Type B pancreatic cell (in vitro differentiated cells): ENCODE results near the gene CCDC85B. TPM values are rescaled to one million over a fixed set of nuclear protein-coding genes. Genes with fewer than 3 reads are reported as not detected.

ENCODE experiments used
- DNase-seq: peaks from one replicate; pipeline ENCODE4 v3.0.0; 2021; ENCODE audit warnings: mixed read lengths; ENCODE audit not compliant: unreplicated experiment; ENCODE audit errors: extremely low spot score
- H3K27ac Mint-ChIP-seq: 2 replicates; pipeline ENCODE4 v1.8.0; 2021; ENCODE audit warnings: mild to moderate bottlenecking, mixed read lengths
- H3K27me3 Mint-ChIP-seq: 2 replicates; pipeline ENCODE4 v1.8.0; 2021; ENCODE audit warnings: mixed read lengths
- H3K36me3 Mint-ChIP-seq: 2 replicates; pipeline ENCODE4 v1.8.0; 2021; ENCODE audit warnings: mixed read lengths
- H3K4me1 Mint-ChIP-seq: one replicate; pipeline ENCODE4 v1.8.0; 2021; ENCODE audit warnings: mixed read lengths; ENCODE audit not compliant: unreplicated experiment
- H3K4me3 Mint-ChIP-seq: 2 replicates; pipeline ENCODE4 v1.8.0; 2021; ENCODE audit warnings: mild to moderate bottlenecking, mixed read lengths
- H3K9me3 Mint-ChIP-seq: 2 replicates; pipeline ENCODE4 v1.8.0; 2021; ENCODE audit warnings: mixed read lengths
- CTCF ChIP-seq: fragments of 200-600 bp; sonication (generic); conservative IDR thresholded peaks from 2 replicates; pipeline ENCODE4 v1.5.0; 2021; ENCODE audit warnings: antibody characterized with exemption, mild to moderate bottlenecking
- total RNA-seq: library from RNA; stranded (reverse); gene quantifications from 2 replicates; pipeline ENCODE4 v1.2.1, GENCODE V29; 2021; ENCODE audit warnings: low replicate concordance

Gene CCDC85B
- total RNA-seq, 1 donor from 2014 or later = 14.3 TPM

GRCh38 chr11:65916391-65916790, 25.9 kb downstream of the CCDC85B start:
- H3K27me3 Mint-ChIP-seq = no peaks in the 10 kb centered on the region
- no peak for DNase-seq
- no peaks in the 10 kb centered on the region for H3K36me3 Mint-ChIP-seq
- H3K4me1 Mint-ChIP-seq = peaks cover 16% of the 10 kb centered on the region
- no peak for TF ChIP-seq CTCF
- H3K27ac Mint-ChIP-seq = peak overlapping the region; percentile 51
- no peaks in the 10 kb centered on the region for H3K9me3 Mint-ChIP-seq
- peak overlapping the region; percentile 83 for H3K4me3 Mint-ChIP-seq

GRCh38 chr11:65917077-65917433, 26.6 kb downstream of the CCDC85B start:
- Mint-ChIP-seq H3K9me3 (no peaks in the 10 kb centered on the region), H3K4me1 (peaks cover 16% of the 10 kb centered on the region), H3K27ac (peak overlapping the region; percentile 74), H3K4me3 (peak overlapping the region; percentile 83), H3K36me3 (no peaks in the 10 kb centered on the region), H3K27me3 (no peaks in the 10 kb centered on the region)
- no peak for DNase-seq
- no peak for TF ChIP-seq CTCF

GRCh38 chr11:65917434-65918210, 27.1 kb downstream of the CCDC85B start:
- Mint-ChIP-seq H3K9me3 (no peaks in the 10 kb centered on the region), H3K4me3 (peak overlapping the region; percentile 86), H3K27me3 (no peaks in the 10 kb centered on the region), H3K36me3 (peaks cover 1% of the 10 kb centered on the region), H3K27ac (peak overlapping the region; percentile 74), H3K4me1 (peaks cover 16% of the 10 kb centered on the region)
- no peak for TF ChIP-seq CTCF
- DNase-seq = no peak

- peaks cover 4% of the 10 kb centered on the region for H3K36me3 Mint-ChIP-seq
- TF ChIP-seq CTCF = no peak
- DNase-seq = no peak
- H3K4me3 Mint-ChIP-seq = peak within 1 kb of the TSS; percentile 91
- H3K9me3 Mint-ChIP-seq = no peaks in the 10 kb centered on the region
- H3K4me1 Mint-ChIP-seq = peaks cover 16% of the 10 kb centered on the region
- peak within 1 kb of the TSS; percentile 79 for H3K27ac Mint-ChIP-seq
- no peaks in the 10 kb centered on the region for H3K27me3 Mint-ChIP-seq
These were observed 28.0 kb downstream of the CCDC85B start, which contains the start of gene C11orf68 for GRCh38 chr11:65918211-65919140. Gene C11orf68 (minus strand): TSS chr11:65919062. CDS start chr11:65919031, 31 bp downstream.

- DNase-seq = peak; percentile 99
- Mint-ChIP-seq H3K4me1 (peaks cover 16% of the 10 kb centered on the region), H3K27ac (peak within 1 kb of the TSS; percentile 79), H3K9me3 (no peaks in the 10 kb centered on the region), H3K4me3 (peak within 1 kb of the TSS; percentile 91), H3K27me3 (no peaks in the 10 kb centered on the region), H3K36me3 (peaks cover 4% of the 10 kb centered on the region)
- TF ChIP-seq CTCF = no peak
These were observed 28.7 kb downstream of the CCDC85B start, which contains the start of gene DRAP1 for GRCh38 chr11:65919141-65919572. Gene DRAP1 (plus strand): TSS chr11:65919426. CDS start chr11:65919502, 76 bp downstream.
